ENCODE data around the gene KIR2DL3.
"Not testable (repeated sequence)": the region's sequence is repeated elsewhere in the genome, so short reads cannot be mapped to it uniquely, and the experiment has no call there.

GRCh38 chr19:54771018-54771960 lies 33.0 kb downstream of the KIR2DL3 start:
- TF ChIP-seq, protein P1, sequence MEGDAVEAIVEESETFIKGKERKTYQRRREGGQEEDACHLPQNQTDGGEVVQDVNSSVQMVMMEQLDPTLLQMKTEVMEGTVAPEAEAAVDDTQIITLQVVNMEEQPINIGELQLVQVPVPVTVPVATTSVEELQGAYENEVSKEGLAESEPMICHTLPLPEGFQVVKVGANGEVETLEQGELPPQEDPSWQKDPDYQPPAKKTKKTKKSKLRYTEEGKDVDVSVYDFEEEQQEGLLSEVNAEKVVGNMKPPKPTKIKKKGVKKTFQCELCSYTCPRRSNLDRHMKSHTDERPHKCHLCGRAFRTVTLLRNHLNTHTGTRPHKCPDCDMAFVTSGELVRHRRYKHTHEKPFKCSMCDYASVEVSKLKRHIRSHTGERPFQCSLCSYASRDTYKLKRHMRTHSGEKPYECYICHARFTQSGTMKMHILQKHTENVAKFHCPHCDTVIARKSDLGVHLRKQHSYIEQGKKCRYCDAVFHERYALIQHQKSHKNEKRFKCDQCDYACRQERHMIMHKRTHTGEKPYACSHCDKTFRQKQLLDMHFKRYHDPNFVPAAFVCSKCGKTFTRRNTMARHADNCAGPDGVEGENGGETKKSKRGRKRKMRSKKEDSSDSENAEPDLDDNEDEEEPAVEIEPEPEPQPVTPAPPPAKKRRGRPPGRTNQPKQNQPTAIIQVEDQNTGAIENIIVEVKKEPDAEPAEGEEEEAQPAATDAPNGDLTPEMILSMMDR (conservative IDR thresholded peaks at IDR 0.05), result not testable (repeated sequence)
- not testable (repeated sequence) for TF ChIP-seq EZH2 (IDR thresholded peaks at IDR 0.05; ENCODE audit: low read depth)

Measured in PC-9 (cell line).